SK-N-DZ (cell line): ENCODE measurements around the gene SIM2.

Experiments used
- DNase-seq: peaks from one replicate; pipeline ENCODE4 v3.0.0-alpha.2; 2015; ENCODE audit warnings: low spot score

SIM2 gene

GRCh38 chr21:36792505-36792967, 93.6 kb downstream of the SIM2 start:
- no peak for DNase-seq

- no peak for DNase-seq
Measured at GRCh38 chr21:36796070-36796469, 97.2 kb downstream of the SIM2 start.

- DNase-seq: no peak
Measured at GRCh38 chr21:36798491-36798890, 99.6 kb downstream of the SIM2 start.
